HepG2 (cell line): ENCODE measurements around the gene ZNF20. TPM values are rescaled to one million over a fixed set of nuclear protein-coding genes. Genes with fewer than 3 reads are reported as not detected.

Experiments
- CENPX ChIP-seq: sonication (generic); formaldehyde crosslinking; IDR thresholded peaks from 2 replicates; pipeline ENCODE4 v1.9.0; 2021; ENCODE audit warnings: mild to moderate bottlenecking, missing genetic modification reagents, moderate library complexity
- NFIB ChIP-seq: sonication (generic); formaldehyde crosslinking; IDR thresholded peaks from 2 replicates; pipeline ENCODE4 v1.9.0; 2021; ENCODE audit warnings: missing genetic modification reagents, mild to moderate bottlenecking, borderline replicate concordance
- PPARG ChIP-seq: conservative IDR thresholded peaks from 2 replicates; pipeline ENCODE4 v1.6.1; 2016; ENCODE audit warnings: missing biosample characterization, missing genetic modification reagents
- RARG ChIP-seq: sonication (generic); formaldehyde crosslinking; IDR thresholded peaks from 2 replicates; pipeline ENCODE4 v1.4.0; 2020; ENCODE audit warnings: low read depth, mild to moderate bottlenecking, missing genetic modification reagents
- RELA ChIP-seq: sonication (generic); formaldehyde crosslinking; IDR thresholded peaks from 2 replicates; pipeline ENCODE4 v1.4.0; 2020; ENCODE audit warnings: missing genetic modification reagents
- RFXANK ChIP-seq: IDR thresholded peaks from 2 replicates; pipeline ENCODE4 v1.6.1; 2016
- SMAD1 ChIP-seq: sonication (generic); formaldehyde crosslinking; IDR thresholded peaks from 2 replicates; pipeline ENCODE4 v1.4.0; 2020; ENCODE audit warnings: missing genetic modification reagents, low read depth, mild to moderate bottlenecking, borderline replicate concordance
- ZBTB40 ChIP-seq, 2 experiments: fragments of 450-650 bp in 1 of 2; sonication (generic) in 1 of 2; formaldehyde crosslinking in 1 of 2; IDR thresholded peaks; 2 replicates each; pipeline versions ENCODE4 v1.6.1 to v1.8.0; 2016 to 2022; ENCODE audit warnings: antibody characterized with exemption in 1 of 2, mild to moderate bottlenecking in 1 of 2, missing genetic modification reagents in 1 of 2
- ZNF451 ChIP-seq: sonication (generic); formaldehyde crosslinking; IDR thresholded peaks from 2 replicates; pipeline ENCODE4 v1.5.0; 2020; ENCODE audit warnings: mild to moderate bottlenecking, missing genetic modification reagents
- ZNF598 ChIP-seq: sonication (generic); formaldehyde crosslinking; IDR thresholded peaks from 2 replicates; pipeline ENCODE4 v1.5.1; 2020; ENCODE audit warnings: mild to moderate bottlenecking, missing genetic modification reagents, borderline replicate concordance
- polyA plus RNA-seq, 8 experiments: library from polyadenylated mRNA; depleted of rRNA in 3 of 8; stranded (reverse) in 7 of 8; unstranded in 1 of 8; fragments of >200 nt; fragmentation: Illumina TruSeq in 4 of 8; extraction: Trizol in 4 of 8; gene quantifications; 2 replicates each; pipeline versions ENCODE4 v1.2.1 to v1.2.3, GENCODE V29; 2011 to 2016; ENCODE audit warnings: low read depth in 4 of 8, missing spikeins in 1 of 8, mixed read lengths in 1 of 8; ENCODE audit not compliant: insufficient read depth in 1 of 8
- total RNA-seq, 5 experiments: library from RNA; depleted of rRNA; stranded (reverse); fragments of >200 nt; fragmentation: Illumina TruSeq; extraction: Trizol; gene quantifications; 2 replicates each; pipeline ENCODE4 v1.2.3, GENCODE V29; 2016; ENCODE audit warnings: low read depth in 1 of 5

ZNF20 gene
- total and polyA plus RNA-seq, 2 of the 13 experiments (the other 11 are each of a cell fraction or from before 2014, with no cell fraction given): 1.6 to 8.0 TPM

DNA sequence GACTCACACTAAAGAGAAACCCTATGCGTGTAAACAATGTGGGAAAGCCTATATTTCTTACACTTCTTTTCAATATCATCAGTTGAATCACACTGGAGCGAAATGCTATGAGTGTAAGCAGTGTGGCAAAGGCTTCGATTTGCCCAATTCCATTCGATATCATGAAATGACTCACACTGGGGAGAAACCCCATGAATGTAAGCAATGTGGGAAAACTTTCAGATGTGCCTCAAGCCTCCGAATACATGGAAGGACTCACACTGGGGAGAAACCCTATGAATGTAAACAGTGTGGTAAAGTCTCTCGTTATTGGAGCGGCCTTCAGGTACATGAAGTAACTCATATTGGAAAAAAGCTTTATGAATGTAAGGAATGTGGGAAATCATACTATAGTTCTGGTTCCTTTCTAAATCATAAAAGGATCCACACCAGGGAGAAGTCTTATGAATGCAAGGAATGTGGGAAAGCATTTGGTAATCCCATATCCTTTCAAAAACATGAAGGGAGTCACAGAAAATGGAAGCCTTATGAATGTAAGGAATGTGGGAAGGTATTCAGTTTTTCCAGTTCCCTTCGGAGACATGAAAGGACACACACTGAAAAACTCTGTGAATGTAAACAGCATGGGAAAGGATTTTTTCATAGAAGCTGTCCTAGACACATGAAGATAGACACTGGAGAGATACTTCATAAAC lies 28.1 kb downstream of the ZNF20 start (continued):
- TF ChIP-seq ZBTB40 (IDR thresholded peaks at IDR 0.05) (no peak), ZBTB40 (CRISPR knock-in tag; IDR thresholded peaks at IDR 0.05) (no peak), CENPX (CRISPR knock-in tag) (no peak), NFIB (CRISPR knock-in tag) (no peak), PPARG (CRISPR knock-in tag) (no peak), RARG (no peak), RELA (CRISPR knock-in tag) (no peak), ZNF598 (CRISPR knock-in tag) (no peak), SMAD1 (no peak), RFXANK (no peak), ZNF451 (no peak)
